OCI-LY1 (cell line): ENCODE measurements around the gene ARFIP1.

Source experiments
- H2AFZ ChIP-seq: fragments of 200-600 bp; sonication (generic), shearing (Covaris generic); 2 replicates; pipeline ENCODE4 v1.6.0; 2014; ENCODE audit warnings: antibody characterized with exemption, mild to moderate bottlenecking, low read length
- H3F3A ChIP-seq: fragments of 200-600 bp; sonication (generic), shearing (Covaris generic); 2 replicates; pipeline ENCODE4 v1.6.0; 2014; ENCODE audit warnings: mild to moderate bottlenecking, antibody characterized with exemption, low read length, moderate library complexity; ENCODE audit not compliant: insufficient read depth
- H3K27ac ChIP-seq: fragments of 200-600 bp; sonication (generic); 2 replicates; pipeline ENCODE4 v1.5.1; 2014; ENCODE audit warnings: low read length, mixed run types, mild to moderate bottlenecking, low read depth; ENCODE audit not compliant: poor library complexity, severe bottlenecking
- H3K27me3 ChIP-seq: fragments of 200-600 bp; sonication (generic); 2 replicates; pipeline ENCODE4 v1.6.0; 2014; ENCODE audit warnings: antibody characterized with exemption, mild to moderate bottlenecking, low read length, moderate library complexity; ENCODE audit not compliant: insufficient read depth
- H3K36me3 ChIP-seq: fragments of 200-600 bp; sonication (generic); 2 replicates; pipeline ENCODE4 v1.6.1; 2014; ENCODE audit warnings: mild to moderate bottlenecking, antibody characterized with exemption, low read length, moderate library complexity, mixed read lengths; ENCODE audit not compliant: insufficient read depth
- H3K4me1 ChIP-seq: fragments of 200-600 bp; sonication (generic); 2 replicates; pipeline ENCODE4 v1.5.1; 2014; ENCODE audit warnings: mild to moderate bottlenecking, low read length, moderate library complexity; ENCODE audit not compliant: insufficient read depth, severe bottlenecking
- H3K4me2 ChIP-seq: fragments of 200-600 bp; sonication (generic), shearing (Covaris generic); 2 replicates; pipeline ENCODE4 v1.6.1; 2014; ENCODE audit warnings: low read length
- H3K4me3 ChIP-seq: fragments of 200-600 bp; sonication (generic); 2 replicates; pipeline ENCODE4 v1.5.1; 2014; ENCODE audit warnings: low read length, low read depth, mild to moderate bottlenecking, mixed read lengths; ENCODE audit not compliant: poor library complexity, severe bottlenecking
- H3K79me2 ChIP-seq: fragments of 200-600 bp; shearing (Covaris generic); 2 replicates; pipeline ENCODE4 v1.6.1; 2016; ENCODE audit warnings: mixed run types, low read length, mixed read lengths; ENCODE audit not compliant: insufficient read depth
- H3K9ac ChIP-seq: fragments of 200-600 bp; sonication (generic), shearing (Covaris generic); 2 replicates; pipeline ENCODE4 v1.6.1; 2014; ENCODE audit warnings: mild to moderate bottlenecking, low read length, mixed read lengths
- H3K9me2 ChIP-seq: fragments of 200-600 bp; sonication (generic), shearing (Covaris generic); 2 replicates; pipeline ENCODE4 v1.6.1; 2014; ENCODE audit warnings: low read depth, mild to moderate bottlenecking, low read length, mixed read lengths
- H3K9me3 ChIP-seq: fragments of 200-600 bp; shearing (Covaris generic); 2 replicates; pipeline ENCODE4 v1.6.1; 2014; ENCODE audit warnings: low read length, mixed read lengths
- H4K20me1 ChIP-seq: fragments of 200-600 bp; sonication (generic), shearing (Covaris generic); 2 replicates; pipeline ENCODE4 v1.6.0; 2016; ENCODE audit warnings: mild to moderate bottlenecking, low read length; ENCODE audit not compliant: insufficient read depth
- CTCF ChIP-seq: fragments of 200-600 bp; sonication (generic), shearing (Covaris generic); IDR thresholded peaks from 2 replicates; pipeline ENCODE4 v1.5.1; 2017; ENCODE audit warnings: mild to moderate bottlenecking, antibody characterized with exemption, low read length, moderate library complexity, mixed read lengths
- EZH2 ChIP-seq: fragments of 200-600 bp; sonication (generic), shearing (Covaris generic); IDR thresholded peaks from 2 replicates; pipeline ENCODE4 v1.8.0; 2017; ENCODE audit warnings: borderline replicate concordance, mixed run types, mild to moderate bottlenecking, antibody characterized with exemption, low read length, moderate library complexity, mixed read lengths

Gene ARFIP1

GRCh38 chr4:152773339-152773738 lies 6.4 kb upstream of the ARFIP1 start:
- Histone ChIP-seq H3K4me3 (no peak overlapping the region), H3K9me2 (0 out of 2 replicates have a peak, but pooled peaks cover 3% of the 10 kb centered on the region), H2AFZ (no peak overlapping the region), H3K4me1 (peaks cover 7% of the 10 kb centered on the region), H4K20me1 (no peaks in the 10 kb centered on the region), H3K27me3 (no peaks in the 10 kb centered on the region), H3K9ac (no peak overlapping the region), H3K79me2 (no peaks in the 10 kb centered on the region), H3K36me3 (no peaks in the 10 kb centered on the region), H3K27ac (no peak overlapping the region), H3F3A (no peaks in the 10 kb centered on the region), H3K4me2 (no peak overlapping the region), H3K9me3 (no peaks in the 10 kb centered on the region)
- TF ChIP-seq EZH2 (no peak), CTCF (no peak)

GRCh38 chr4:152773953-152774352 lies 5.8 kb upstream of the ARFIP1 start:
- H3K36me3 ChIP-seq, result no peaks in the 10 kb centered on the region
- H3K9ac ChIP-seq, result no peak overlapping the region
- no peaks in the 10 kb centered on the region for H4K20me1 ChIP-seq
- no peaks in the 10 kb centered on the region for H3F3A ChIP-seq
- H3K4me2 ChIP-seq, result no peak overlapping the region
- H3K9me3 ChIP-seq, result no peaks in the 10 kb centered on the region
- peaks cover 13% of the 10 kb centered on the region for H3K4me1 ChIP-seq
- no peak overlapping the region for H3K27ac ChIP-seq
- H3K4me3 ChIP-seq, result no peak overlapping the region
- no peaks in the 10 kb centered on the region for H3K9me2 ChIP-seq
- H3K79me2 ChIP-seq, result no peaks in the 10 kb centered on the region
- no peak for TF ChIP-seq CTCF
- no peak for TF ChIP-seq EZH2
- no peak overlapping the region for H2AFZ ChIP-seq
- no peaks in the 10 kb centered on the region for H3K27me3 ChIP-seq

- Histone ChIP-seq H3K9me3 (no peaks in the 10 kb centered on the region), H3K9me2 (no peaks in the 10 kb centered on the region), H3F3A (no peaks in the 10 kb centered on the region), H4K20me1 (no peaks in the 10 kb centered on the region), H3K9ac (no peak overlapping the region), H3K4me3 (no peak overlapping the region), H3K4me1 (peaks cover 25% of the 10 kb centered on the region), H3K36me3 (no peaks in the 10 kb centered on the region), H3K4me2 (no peak overlapping the region), H3K27me3 (no peaks in the 10 kb centered on the region), H3K27ac (no peak overlapping the region), H2AFZ (no peak overlapping the region), H3K79me2 (no peaks in the 10 kb centered on the region)
- TF ChIP-seq EZH2 (no peak), CTCF (no peak)
These were observed 3.4 kb upstream of the ARFIP1 start for GRCh38 chr4:152776352-152776751.
